ENCODE results near the gene QSOX2. TPM values are rescaled to one million over a fixed set of nuclear protein-coding genes. Genes with fewer than 3 reads are reported as not detected.

The QSOX2 gene
- total and polyA plus RNA-seq, 12 donors, result 4.6 to 9.1 (median 7.7) TPM

GRCh38 chr9:136199391-136200288, 46.0 kb downstream of the QSOX2 start:
- Histone ChIP-seq H3K36me3 (no peaks in the 10 kb centered on the region), H3K27me3 (peaks cover 88 to 100% (median 99%) of the 10 kb centered on the region in 7 donors), H3K9me3 (no peaks in the 10 kb centered on the region), H3K4me3 (peak overlapping the region in 1 of 10 donors; percentile 4), H3K27ac (no peak overlapping the region), H3K4me1 (peaks cover 0 to 11% (median 1%) of the 10 kb centered on the region in 9 donors)
- no peak for ATAC-seq
- intact Hi-C loops (cut with DNase I), result no loop called here
- no peak for DNase-seq
- TF ChIP-seq, protein P1, sequence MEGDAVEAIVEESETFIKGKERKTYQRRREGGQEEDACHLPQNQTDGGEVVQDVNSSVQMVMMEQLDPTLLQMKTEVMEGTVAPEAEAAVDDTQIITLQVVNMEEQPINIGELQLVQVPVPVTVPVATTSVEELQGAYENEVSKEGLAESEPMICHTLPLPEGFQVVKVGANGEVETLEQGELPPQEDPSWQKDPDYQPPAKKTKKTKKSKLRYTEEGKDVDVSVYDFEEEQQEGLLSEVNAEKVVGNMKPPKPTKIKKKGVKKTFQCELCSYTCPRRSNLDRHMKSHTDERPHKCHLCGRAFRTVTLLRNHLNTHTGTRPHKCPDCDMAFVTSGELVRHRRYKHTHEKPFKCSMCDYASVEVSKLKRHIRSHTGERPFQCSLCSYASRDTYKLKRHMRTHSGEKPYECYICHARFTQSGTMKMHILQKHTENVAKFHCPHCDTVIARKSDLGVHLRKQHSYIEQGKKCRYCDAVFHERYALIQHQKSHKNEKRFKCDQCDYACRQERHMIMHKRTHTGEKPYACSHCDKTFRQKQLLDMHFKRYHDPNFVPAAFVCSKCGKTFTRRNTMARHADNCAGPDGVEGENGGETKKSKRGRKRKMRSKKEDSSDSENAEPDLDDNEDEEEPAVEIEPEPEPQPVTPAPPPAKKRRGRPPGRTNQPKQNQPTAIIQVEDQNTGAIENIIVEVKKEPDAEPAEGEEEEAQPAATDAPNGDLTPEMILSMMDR (IDR thresholded peaks at IDR 0.05), result no peak
- 9 to 11% methylated on average over 71 of the region's 71 CpGs for WGBS, 2 donors

- DNase-seq, result no peak
- peaks cover 84 to 100% (median 99%) of the 10 kb centered on the region in 7 donors for H3K27me3 ChIP-seq
Measured at GRCh38 chr9:136198605-136199083, 47.0 kb downstream of the QSOX2 start.

DNA sequence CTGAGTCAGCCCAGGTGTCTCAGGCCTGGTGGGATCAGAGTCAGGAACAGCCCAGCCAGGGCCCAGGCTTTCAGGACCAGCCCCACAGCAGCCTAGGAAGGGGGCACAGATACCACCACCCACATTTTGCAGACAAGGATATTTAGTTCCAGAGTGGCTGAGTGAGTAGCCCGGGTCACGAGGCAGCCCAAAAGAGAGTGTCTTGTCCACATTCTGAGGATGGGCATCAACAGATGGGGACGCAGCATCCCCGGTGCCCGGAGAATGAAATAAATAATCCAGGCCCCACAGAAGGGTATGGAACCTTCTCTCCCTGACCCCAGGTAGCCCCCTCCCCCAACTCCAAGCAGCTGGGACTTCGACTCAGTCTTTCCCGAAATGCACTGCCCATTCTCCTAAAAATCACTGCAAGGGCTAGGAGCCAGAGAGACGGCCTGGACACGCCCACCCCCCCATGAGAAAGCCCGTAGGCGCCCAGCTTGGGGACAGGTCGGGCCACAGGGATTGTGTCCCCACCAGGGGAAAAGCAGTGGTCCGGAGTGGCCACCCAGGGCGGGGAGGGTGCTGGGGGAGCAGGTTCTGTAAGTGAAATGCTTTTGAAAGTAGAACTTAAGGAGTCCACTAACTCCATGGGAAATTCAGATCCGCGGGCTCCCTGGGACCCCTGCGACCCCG, 47.5 kb downstream of the QSOX2 start:
- Histone ChIP-seq H3K27me3 (peaks cover 84 to 100% (median 99%) of the 10 kb centered on the region in 7 donors), H3K36me3 (no peaks in the 10 kb centered on the region), H3K27ac (no peak overlapping the region), H3K9me3 (no peaks in the 10 kb centered on the region), H3K4me3 (no peak overlapping the region), H3K4me1 (peaks cover 0 to 15% (median 0%) of the 10 kb centered on the region in 9 donors)
- DNase-seq, result no peak
- intact Hi-C loops (cut with DNase I), result no loop called here
- WGBS, 2 donors, result 9 to 15% methylated on average over 18 of the region's 18 CpGs
- no peak for ATAC-seq
- TF ChIP-seq, protein P1 (IDR thresholded peaks at IDR 0.05), result no peak

More at GRCh38 chr9:136198605-136199083, 47.0 kb downstream of the QSOX2 start:
- WGBS, 2 donors, result 1 to 2% methylated on average over 51 to 62 of the region's 62 CpGs
- Histone ChIP-seq H3K36me3 (no peaks in the 10 kb centered on the region), H3K27ac (no peak overlapping the region), H3K4me1 (peaks cover 0 to 11% (median 0%) of the 10 kb centered on the region in 9 donors), H3K9me3 (no peaks in the 10 kb centered on the region), H3K4me3 (no peak overlapping the region)
- ATAC-seq, result no peak
- intact Hi-C loops (cut with DNase I), result no loop called here
- TF ChIP-seq, protein P1 (IDR thresholded peaks at IDR 0.05), result no peak

- ATAC-seq (no peak), DNase-seq (no peak)
- intact Hi-C loops (cut with DNase I), result no loop called here
- Histone ChIP-seq H3K27me3 (peaks cover 82 to 100% (median 100%) of the 10 kb centered on the region in 7 donors), H3K27ac (no peak overlapping the region), H3K9me3 (no peaks in the 10 kb centered on the region), H3K4me1 (peaks cover 0 to 15% (median 4%) of the 10 kb centered on the region in 9 donors), H3K36me3 (no peaks in the 10 kb centered on the region), H3K4me3 (no peak overlapping the region)
- 4 to 5% methylated on average over 35 of the region's 35 CpGs for WGBS, 2 donors
- TF ChIP-seq, protein P1 (IDR thresholded peaks at IDR 0.05), result no peak
Measured at GRCh38 chr9:136197084-136197875, 48.3 kb downstream of the QSOX2 start.
